Posterior vena cava (tissue), 2 donors: Measurements from ENCODE around the gene PDIA5. TPM values are rescaled to one million over a fixed set of nuclear protein-coding genes. Genes with fewer than 3 reads are reported as not detected.
"Not testable (repeated sequence)": the region's sequence is repeated elsewhere in the genome, so short reads cannot be mapped to it uniquely, and the experiment has no call there.

Source experiments
- DNase-seq: peaks from one replicate; pipeline ENCODE4 v3.0.0-alpha.2; 2020; ENCODE audit warnings: low spot score
- intact Hi-C, 2 donors: fragments of 100-400 bp; cut with DNase I; formaldehyde crosslinking; loops; one replicate each; pipeline versions ENCODE4 v1.14.1 to v1.14.2; 2022 to 2023
- total RNA-seq, 2 donors: library from RNA; stranded (reverse); fragmentation: NEBNext Ultra II Directional; extraction: Animal tissue kit (Norgen Biotek cat#: 25700); gene quantifications; one replicate each; pipeline ENCODE4 v1.2.1, GENCODE V29; 2021
- donor health status: DM: yes; HTN: yes; CAD: no.
- donor health status: DM: yes; HTN: yes; CAD: no.

Gene PDIA5
- total RNA-seq, 2 donors from 2014 or later, result 29.5 to 29.6 TPM

DNA sequence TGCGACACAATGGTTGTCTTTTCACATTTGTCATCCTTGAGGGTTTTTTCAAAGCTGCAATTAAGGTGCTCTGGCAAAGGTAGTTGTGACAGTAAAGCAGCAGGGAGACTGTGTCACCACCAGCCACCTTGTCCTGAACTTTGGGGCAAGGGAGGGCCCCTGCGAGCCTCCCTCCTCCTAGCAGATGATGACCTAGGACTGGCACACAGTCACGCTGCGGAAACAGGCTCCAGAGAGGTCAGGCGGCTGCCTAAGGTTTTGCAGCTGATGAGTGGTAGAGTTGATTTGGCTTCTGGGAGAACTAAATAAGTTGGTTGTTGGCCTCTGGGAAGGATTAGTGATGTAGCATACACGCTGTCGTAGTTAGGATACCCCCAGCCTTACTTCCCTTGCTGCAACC, 62.7 kb downstream of the PDIA5 start:
- intact Hi-C loops, result no loop called here
- no peak for DNase-seq

DNA sequence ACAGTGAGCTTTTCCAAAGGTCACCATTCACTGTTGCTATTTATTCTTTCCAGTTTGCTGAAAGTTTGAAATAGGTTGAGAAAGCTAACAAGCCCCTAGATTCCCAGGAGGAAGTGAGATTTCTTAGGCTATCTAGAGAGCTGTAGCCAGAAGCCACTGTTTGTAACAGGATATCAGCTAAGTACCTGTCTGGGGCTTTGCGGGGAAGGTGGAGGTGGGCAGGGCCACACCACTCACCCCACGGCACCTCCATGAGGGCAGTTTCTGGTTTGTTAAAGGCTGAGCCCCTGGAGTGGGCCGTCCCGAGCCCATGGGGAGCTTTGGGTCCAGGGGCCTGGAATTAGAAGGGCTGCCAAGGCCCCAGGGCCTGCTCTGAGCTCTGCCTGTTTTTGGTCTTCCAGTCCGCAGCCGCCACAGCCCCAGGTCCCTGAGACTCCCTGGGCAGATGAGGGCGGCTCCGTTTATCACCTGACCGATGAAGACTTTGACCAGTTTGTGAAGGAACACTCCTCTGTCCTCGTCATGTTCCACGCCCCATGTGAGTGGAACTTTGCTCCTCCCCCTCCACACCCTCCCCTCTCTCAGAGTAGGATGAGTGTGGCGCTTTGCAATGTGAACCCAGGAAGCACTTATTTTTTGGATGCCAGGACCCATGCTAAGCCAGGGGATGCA, 63.4 kb downstream of the PDIA5 start:
- no peak for DNase-seq
- intact Hi-C loops, result no loop called here

DNA sequence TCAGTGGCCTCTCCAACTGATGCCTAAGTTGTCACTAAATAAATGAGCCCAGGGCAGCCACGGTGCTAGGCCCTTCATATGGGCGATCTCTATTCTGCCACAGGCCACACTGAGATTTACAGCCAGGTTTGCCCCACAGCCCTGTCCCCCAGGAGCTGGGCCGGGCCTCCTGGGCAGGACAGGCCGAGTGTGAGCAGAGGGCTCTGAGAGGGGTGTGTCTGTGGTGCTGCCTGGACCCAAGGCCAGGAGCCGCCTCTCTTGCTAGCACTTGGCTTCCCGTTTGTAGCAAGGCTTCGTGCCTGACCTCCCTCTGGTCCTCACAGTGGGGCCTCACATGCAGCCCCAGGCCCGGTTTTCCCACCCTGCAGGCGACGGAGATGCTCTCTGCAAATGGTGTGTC, 67.8 kb downstream of the PDIA5 start:
- intact Hi-C loops, result no loop called here
- DNase-seq, result no peak

DNA sequence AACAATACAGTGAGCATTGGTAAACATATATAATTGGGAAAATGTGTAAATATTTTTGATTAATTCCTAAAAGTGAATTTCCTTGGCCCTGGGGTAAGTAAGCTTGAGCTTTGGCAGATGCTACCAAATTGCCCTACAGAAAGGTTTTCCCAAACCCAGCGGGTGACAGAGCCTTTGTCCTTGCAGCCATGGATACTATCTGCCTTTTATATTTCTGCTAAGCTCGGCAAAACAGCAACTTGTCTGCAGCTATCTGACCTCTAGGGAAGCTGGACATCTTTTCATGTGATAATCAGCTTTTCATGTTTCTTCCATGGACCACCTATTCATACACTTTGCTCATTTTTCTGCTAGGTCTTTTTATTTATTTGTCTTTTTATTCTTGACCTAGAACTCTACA, 70.2 kb downstream of the PDIA5 start:
- no peak for DNase-seq
- intact Hi-C loops, result no loop called here

DNA sequence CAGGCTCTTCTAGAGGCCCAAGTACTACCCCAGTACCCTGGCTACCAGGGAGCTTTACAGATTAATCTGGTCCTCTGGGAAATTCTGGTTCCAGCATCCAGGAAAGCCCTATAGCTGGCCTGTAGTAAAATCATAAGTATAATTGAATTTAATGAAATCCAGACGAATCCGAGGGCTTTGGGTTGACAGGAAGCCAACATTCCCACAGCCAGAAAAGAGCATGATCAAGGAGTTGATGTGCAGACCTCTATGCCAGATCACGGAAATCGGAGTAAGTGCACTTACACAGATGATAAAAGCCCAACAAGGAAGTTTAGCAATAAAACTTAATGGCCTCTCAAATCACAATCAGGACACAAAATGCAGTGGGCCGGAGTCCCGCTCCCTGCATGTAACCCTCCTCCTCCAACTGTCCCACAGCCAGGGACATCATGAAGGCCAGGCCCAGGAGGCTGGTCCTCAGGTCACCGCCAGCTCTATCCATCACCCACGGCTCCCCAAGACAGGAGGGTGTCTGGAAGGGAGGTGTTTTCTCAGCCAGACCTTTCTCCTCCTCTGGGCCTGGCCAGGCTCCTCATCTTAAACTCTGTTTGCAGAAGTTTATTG, 72.1 kb downstream of the PDIA5 start:
- DNase-seq, result peak; percentile 53
- intact Hi-C loops, result no loop called here

DNA sequence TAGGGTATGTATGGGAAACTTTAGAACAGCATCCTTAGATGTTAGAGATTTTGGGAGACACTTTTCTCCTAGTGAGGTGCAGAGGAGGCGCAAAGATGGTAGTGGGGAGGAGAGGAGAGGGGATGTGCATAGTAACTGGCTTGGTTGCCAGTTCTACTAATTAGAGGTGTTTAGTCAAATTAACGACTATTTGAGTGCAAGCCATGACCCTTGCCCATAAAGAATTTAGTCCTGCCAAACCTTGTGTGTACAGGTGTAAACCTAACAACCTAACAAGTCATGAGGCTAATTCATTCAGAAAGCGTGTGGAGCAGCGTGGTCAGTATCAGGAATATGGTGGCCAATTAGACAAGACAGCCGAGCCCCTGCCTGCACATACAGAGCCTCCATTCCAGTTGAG, 72.7 kb downstream of the PDIA5 start:
- intact Hi-C loops, result no loop called here

DNA sequence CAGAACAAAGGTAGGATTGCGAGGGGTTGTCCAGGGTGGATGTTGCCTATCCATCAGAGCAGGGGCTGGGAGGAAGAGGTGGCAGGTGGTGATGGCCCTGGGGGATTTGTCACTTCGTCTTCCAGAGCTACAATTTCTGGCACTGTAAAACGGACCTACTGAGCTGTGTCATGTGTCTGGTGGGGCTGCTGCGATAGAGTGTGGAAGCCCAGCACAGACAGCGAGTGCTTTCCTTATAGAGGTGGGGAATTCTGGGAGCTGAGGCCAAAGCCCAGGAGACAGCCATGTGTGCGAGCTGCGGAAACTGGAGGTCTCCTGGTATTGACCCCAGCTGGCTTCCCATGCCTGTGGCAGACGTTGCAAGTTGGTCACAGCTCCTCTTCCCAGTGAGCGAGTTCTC, 73.7 kb downstream of the PDIA5 start:
- DNase-seq, result no peak
- intact Hi-C loops, result no loop called here

More for the DNA sequence above, 72.7 kb downstream of the PDIA5 start:
- no peak for DNase-seq

DNA sequence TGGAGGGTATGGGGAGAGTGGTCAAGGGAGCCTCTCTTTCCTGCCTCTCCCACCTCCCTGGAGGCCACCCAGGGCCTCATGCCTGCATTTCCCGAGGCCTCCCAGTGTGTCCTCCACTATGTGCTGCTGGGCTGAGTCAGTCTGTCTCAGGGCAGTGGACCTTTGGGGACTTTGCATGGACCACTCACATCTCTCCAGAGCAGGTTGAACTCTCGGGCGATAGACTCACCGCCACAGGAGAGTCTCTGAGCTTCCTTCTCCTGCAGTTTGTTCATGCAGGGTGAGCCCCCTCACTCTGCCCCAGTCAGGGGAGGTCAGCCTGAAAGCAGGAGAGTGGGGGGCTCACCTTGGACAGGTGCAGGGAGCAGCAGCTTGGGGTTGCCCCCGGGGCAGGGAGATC, 74.5 kb downstream of the PDIA5 start:
- DNase-seq, result no peak
- intact Hi-C loops, result no loop called here

DNA sequence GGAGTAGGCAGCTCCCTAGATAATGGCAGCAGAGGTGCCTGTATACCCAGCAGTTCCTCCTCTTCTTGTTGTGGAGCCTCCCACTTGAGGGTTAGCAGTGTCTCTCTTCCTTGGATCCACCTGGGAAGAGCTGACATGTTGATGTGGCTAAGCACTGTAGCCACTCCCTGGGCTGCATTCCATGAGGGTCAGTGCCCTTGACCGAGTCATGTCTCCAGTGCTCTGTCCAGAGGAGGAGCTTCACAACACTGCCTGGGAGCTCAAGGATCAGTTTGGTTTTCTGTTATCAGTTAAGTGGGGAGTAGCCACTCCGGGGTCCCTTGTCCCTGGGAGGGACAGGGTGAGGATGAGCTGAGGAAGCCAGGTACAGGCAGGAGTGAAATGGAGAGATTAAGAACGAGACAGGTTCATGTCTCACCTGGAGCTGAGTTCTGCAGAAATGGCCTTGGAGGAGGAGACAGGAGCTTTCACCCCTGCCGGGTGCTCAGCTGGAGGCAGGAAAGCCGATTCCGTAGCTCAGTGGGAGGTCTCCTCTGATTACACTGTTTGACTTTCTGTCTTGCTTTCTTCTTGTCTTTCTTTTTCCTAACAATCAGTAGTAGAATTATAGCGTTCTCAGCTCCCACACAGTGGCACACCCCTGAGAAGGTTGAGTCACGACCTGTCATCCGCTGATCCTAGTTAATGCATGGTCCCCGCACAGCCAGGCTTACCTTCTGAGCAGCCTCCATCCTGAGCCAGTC, 77.0 kb downstream of the PDIA5 start:
- no peak for DNase-seq
- intact Hi-C loops, result no loop called here

DNA sequence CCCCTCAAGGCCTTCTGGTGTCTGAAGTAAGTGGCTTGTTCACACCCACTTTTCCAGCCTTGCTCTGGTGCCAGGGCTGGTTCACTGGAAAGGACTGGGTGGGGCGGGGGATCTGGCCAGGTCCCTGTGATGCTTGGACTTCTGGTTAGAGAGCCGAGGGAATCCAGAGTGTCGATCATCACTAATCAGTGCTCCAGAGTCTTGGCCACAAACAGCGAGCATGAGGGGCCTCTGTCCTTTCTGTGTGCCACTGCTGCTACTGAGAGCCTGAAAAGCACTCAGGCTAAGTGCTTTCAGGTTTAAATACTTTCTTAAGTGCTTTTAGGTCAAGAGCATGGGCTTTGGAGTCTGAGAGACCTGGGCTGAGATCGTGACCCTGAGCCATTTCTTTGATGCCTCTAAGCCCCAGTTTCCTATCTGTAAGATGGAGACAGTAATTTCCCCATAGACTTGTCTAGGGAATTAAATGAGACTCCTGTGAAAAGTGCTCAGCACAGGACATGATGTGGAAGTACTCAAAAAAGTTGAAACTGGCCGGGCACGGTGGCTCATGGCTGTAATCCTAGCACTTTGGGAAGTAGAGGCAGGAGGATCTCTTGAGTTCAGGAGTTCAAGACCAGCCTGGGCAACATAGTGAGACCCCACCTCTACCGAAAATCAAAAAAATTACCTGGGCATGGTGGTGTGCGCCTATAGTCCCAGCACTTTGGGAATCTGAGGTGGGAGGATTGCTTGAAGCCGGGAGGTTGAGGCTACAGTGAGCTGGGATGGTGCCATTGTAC, 81.1 kb downstream of the PDIA5 start:
- intact Hi-C loops, result no loop called here
- DNase-seq, result no peak

DNA sequence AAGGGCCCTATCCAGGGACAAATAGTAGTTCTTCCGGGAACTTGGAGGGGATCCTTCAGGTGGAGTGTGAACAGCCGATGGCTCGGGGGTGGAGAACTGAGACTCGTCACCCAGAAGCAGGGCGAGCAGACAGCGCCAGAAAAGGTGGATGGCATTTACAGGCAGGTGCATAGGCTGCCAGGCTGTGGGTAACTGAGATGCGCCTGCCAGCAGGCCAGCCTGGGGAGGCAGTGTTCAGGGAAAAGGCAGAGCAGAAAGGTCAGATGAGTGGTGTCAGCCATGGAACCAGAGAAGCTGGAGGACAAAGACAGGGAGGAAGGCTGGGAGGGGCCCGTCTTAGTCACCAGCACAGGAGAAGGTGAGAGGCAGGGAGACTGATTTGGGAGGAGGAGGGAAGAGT, 81.9 kb downstream of the PDIA5 start:
- no peak for DNase-seq
- intact Hi-C loops, result no loop called here

DNA sequence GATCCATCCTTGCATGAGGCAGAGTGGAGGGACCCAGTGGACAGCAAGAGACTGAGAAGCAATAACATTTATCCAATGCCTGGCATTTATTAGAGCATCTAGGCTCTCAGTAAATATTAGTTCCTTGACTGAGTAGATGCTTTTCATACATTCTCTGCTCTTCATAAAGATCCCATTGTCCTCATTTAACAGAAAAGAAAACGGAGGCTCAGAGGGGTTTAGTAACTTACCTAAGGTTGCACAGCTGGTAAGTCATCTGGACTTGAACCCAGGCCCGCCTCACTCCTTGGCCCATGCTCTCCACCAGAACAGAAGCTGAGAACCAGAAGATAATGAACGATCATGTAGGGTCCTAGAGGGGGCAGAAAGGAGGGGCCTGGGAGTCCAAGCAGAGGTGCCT, 82.7 kb downstream of the PDIA5 start:
- intact Hi-C loops, result no loop called here
- DNase-seq, result no peak

DNA sequence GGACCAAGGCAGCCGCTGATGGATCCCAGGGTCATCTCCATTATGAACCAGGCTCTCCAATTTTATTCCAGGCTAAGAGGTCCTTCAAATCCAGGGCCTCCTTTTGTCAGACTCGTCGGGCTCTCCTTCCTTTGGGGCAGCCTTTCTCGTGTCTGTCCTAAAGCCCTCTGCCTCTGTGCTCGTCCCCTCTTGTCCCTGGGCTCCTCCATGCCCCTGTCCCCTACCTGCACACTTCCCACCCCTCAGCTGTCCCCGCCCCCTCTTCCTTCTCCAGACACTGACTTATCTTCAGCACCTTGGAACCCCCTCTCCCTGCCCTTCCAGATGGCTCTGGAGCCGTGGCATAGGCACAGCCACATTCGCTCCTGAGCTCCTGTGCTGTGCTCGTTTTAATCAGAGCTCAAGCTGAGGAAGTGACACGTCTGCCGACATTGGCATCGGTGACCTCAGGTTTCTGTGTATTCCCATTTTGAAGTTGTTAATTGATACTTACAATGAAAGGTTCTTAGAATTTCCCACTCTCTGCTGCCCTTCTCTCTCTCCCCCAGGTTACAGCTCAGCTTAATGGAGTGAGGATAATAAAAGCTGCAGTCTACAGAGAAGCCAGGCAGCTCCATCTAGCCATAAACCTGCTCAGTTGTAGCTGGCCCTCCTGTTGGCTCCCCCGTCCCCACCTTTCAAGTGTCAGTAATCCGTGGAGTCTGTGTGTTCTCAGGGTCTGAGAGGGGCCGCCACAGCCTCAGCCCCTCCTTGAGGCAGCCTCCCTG, 83.8 kb downstream of the PDIA5 start:
- intact Hi-C loops, result no loop called here

DNA sequence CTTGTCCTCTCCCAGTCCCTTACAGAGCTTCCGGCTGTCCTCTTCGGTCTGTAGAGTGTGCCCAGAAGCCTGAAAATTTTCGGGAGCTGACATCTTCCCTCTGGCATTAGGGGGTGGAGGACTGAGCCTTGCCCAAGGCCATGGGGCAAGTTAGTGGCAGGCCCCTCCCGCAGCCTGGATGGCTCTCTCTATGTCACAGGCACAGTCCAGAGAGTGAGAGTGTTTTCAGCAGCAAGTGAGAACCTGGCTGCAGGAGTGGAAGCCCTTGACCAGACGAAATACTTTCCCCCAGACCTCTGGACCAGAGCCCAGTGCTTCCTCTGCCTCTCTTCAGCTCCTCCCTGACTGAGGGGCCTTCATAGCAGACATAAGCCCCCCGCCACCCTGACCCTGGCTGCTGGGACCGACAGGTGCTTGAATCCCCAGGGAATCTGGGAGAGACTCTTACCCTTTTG, 84.5 kb downstream of the PDIA5 start:
- intact Hi-C loops, result no loop called here
- DNase-seq, result no peak

More for the DNA sequence above, 83.8 kb downstream of the PDIA5 start:
- no peak for DNase-seq

DNA sequence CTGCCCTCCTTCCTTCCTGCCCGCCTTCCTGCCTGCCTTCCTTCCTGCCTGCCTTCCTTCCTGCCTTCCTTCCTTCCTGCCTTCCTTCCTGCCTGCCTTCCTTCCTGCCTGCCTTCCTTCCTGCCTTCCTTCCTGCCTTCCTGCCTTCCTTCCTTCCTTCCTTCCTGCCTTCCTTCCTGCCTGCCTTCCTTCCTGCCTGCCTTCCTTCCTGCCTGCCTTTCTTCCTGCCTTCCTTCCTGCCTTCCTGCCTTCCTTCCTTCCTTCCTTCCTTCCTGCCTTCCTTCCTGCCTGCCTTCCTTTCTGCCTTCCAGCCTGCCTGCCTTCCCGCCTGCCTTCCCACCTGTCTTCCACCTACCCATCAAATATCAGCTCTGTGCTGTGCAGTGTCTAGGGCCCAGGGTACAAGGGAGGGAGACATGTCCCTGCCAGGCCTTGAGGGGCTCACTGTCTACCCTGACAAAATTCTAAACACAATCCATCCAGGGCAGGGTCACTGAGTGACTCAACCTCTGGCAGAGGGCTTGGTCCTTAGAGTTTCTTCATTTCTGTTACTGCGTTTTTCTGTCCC, 85.1 kb downstream of the PDIA5 start:
- intact Hi-C loops, result not testable (repeated sequence)

DNA sequence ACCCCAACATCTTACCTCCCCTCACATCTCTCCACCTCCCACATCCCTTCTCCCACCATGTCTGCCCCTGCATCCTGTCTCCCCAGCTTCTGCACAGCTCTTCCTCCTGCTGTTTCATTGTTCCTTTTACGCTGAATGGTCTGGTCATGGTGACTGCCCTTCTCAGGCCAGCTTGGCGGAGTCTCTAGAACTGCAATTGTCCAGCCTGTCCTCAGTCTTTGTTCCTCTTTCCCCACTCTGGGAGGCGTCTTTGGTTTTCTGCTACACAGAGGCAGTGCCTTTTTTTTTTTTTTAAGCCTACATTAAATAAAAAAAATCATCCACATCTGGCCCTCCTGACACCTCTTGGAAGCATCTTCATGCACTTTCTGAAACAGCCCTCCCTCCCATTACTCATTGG, 85.9 kb downstream of the PDIA5 start:
- intact Hi-C loops, result no loop called here
- no peak for DNase-seq

More for the DNA sequence above, 85.1 kb downstream of the PDIA5 start:
- not testable (repeated sequence) for DNase-seq

DNA sequence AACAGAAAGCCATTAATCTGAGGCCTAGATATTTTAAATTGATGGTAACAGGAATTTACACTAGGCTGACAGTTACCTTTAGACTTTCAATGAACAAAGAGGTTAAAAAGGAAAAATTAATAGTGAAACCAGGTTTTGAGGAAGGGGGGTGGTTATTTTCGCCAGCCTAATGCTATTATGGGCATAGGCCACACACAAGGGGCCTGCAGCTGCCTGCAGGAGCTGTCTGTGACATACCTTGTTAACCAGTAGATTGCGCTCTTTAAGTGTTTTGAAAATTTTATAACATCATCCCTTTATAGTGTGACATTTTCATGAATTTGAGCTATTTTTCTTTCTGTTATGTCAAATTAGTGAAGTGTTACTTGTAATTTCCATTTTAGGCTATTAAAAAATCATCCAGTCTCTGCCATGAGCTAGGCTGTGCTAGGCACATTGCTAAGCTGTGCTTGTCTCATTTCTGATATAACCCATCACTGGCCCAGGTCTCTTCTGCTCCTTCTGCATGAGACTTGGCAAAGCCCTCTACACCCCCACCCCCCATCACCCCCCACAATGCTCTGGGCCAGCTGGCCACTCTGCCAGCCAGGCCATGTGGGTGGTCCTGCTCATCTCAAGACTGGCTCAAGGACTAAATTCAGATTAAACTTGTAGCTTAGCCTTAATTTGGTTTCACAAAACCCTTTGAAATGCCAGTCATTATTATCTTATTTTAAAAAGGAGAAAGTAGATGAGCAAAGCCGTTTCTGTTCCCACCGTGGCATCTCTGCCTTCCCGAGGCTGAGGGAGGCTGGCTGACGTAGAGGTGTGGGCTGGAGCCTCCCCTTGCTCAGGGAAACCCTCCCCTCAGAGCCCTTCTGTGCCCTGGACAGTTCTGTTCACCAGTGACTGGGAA, 86.5 kb downstream of the PDIA5 start:
- intact Hi-C loops, result no loop called here
- no peak for DNase-seq
